ENCODE data around the gene STK35. TPM values are rescaled to one million over a fixed set of nuclear protein-coding genes. Genes with fewer than 3 reads are reported as not detected.

STK35 gene
- total and polyA plus RNA-seq, 9 of the 15 experiments (the other 6 are each of a cell fraction or from before 2014, with no cell fraction given): 1.0 to 11.0 (median 6.3) TPM

DNA sequence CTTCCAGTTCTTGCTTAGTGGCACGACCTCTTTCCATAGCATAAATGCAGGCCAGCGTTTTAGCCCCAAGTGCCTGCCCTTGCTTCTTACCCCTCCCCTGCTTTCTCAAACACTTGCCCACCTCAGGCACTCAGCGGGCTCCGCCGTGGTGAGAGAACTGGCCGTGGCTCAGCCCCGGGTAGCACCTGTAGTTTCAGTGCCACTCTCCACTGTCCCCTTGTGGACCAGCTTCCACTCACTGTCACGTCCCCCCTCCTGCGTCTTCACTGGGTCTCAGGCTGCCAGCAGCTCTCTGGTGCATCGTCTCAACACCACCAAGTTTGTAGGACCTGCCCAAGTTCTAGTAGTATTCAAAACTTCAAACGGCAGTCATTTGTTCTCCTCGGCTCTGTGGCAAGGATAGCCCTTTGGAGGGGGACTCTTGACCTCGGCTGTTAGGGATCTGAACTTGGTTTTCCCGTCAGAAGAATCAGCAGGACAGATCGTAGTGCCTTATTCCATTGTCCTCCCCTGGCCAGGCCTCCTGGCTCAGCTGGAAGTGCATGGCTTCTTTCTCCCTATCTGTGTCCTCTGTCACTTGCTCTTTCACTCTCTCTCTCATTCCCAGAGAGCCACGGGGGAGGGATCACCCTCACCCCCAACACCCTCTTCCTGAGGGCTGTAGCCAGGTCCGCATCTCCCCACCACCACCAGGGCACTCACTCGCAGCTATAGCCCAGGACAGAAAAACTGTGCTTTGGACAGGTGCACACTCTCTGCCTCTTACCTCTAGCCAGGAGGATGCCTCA is 44.6 kb downstream of the STK35 start (continued):
- TF ChIP-seq, protein P1, sequence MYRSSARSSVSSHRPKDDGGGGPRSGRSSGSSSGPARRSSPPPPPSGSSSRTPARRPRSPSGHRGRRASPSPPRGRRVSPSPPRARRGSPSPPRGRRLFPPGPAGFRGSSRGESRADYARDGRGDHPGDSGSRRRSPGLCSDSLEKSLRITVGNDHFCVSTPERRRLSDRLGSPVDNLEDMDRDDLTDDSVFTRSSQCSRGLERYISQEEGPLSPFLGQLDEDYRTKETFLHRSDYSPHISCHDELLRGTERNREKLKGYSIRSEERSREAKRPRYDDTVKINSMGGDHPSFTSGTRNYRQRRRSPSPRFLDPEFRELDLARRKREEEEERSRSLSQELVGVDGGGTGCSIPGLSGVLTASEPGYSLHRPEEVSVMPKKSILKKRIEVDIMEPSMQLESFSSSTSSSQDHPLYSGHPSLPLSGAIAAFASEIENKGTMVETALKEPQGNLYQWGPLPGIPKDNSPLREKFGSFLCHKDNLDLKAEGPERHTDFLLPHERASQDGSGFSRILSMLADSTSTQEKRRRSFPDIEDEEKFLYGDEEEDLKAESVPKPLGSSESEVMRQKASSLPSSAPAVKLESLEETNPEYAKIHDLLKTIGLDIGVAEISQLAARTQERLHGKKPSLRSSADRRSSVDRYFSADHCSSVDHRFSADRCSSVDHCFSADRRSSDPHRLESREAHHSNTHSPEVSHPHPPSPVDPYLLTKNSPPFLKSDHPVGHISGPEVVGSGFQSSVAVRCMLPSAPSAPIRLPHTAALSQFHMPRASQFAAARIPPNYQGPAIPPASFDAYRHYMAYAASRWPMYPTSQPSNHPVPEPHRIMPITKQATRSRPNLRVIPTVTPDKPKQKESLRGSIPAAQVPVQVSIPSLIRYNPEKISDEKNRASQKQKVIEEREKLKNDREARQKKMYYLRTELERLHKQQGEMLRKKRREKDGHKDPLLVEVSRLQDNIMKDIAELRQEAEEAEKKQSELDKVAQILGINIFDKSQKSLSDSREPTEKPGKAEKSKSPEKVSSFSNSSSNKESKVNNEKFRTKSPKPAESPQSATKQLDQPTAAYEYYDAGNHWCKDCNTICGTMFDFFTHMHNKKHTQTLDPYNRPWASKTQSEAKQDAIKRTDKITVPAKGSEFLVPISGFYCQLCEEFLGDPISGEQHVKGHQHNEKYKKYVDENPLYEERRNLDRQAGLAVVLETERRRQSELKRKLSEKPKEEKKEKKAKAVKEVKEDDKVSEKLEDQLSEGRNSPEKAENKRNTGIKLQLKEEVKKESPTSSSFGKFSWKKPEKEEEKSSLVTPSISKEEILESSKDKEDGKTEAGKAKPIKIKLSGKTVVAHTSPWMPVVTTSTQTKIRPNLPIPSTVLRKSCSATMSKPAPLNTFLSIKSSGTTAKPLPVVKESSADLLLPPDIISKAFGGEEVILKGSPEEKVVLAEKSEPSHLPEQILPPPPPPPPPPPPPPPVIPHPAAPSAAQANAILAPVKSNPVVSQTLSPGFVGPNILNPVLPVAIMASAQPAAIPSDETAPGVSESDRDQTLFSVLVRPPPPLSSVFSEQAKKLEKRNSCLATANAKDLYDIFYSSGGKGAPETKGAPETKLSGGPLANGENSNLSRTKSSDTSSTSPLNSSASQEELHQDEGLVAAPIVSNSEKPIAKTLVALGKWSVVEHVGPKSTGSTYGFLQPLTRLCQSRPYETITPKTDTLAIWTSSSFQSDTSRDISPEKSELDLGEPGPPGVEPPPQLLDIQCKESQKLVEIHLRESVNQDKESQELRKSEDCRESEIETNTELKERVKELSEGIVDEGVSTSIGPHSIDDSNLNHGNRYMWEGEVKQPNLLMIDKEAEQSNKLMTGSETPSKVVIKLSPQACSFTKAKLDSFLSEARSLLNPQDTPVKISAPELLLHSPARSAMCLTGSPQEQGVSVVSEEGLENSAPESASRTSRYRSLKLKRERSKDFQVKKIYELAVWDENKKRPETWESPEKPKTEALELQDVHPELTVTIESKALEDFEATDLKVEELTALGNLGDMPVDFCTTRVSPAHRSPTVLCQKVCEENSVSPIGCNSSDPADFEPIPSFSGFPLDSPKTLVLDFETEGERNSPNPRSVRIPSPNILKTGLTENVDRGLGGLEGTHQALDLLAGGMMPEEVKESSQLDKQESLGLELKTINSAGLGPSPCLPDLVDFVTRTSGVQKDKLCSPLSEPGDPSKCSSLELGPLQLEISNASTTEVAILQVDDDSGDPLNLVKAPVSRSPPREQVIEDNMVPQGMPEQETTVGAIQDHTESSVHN (IDR thresholded peaks at IDR 0.05; ENCODE audit: borderline replicate concordance in 1 of 2, low read depth in 1 of 2): no peak
